AG10803 (cell line): ENCODE data around the gene LCN15.

Experiments
- DNase-seq: peaks from one replicate; pipeline ENCODE4 v3.0.0; 2010; ENCODE audit warnings: low read depth
- H3K4me3 ChIP-seq: 2 replicates; pipeline ENCODE4 v1.5.1; 2011; ENCODE audit warnings: mild to moderate bottlenecking, low read length, control low read depth
- TF ChIP-seq, protein P1 (sequence below): conservative IDR thresholded peaks from 2 replicates; pipeline ENCODE4 v1.5.1; 2011; ENCODE audit warnings: mild to moderate bottlenecking, low read length, control low read depth, inconsistent platforms

The LCN15 gene

DNA sequence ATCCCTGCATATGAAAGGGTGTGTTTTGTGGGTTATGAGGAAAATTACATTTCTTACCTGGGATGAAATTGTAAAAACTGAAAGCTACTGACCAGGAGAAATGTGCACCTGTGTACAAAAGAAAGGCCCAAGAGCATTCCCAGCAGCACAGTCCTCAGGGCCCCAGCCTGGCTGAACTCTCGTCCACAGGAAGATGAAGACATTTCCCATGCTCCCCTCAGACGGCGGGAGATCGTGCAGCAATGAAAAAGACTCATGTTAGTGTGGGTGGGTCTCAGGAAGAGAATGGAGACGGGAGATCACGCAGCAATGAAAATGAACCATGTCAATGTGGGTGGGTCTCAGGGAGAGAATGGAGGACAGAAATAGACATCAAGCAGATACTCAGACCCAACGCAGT lies 12.6 kb upstream of the LCN15 start:
- no peak for DNase-seq
- TF ChIP-seq, protein P1, sequence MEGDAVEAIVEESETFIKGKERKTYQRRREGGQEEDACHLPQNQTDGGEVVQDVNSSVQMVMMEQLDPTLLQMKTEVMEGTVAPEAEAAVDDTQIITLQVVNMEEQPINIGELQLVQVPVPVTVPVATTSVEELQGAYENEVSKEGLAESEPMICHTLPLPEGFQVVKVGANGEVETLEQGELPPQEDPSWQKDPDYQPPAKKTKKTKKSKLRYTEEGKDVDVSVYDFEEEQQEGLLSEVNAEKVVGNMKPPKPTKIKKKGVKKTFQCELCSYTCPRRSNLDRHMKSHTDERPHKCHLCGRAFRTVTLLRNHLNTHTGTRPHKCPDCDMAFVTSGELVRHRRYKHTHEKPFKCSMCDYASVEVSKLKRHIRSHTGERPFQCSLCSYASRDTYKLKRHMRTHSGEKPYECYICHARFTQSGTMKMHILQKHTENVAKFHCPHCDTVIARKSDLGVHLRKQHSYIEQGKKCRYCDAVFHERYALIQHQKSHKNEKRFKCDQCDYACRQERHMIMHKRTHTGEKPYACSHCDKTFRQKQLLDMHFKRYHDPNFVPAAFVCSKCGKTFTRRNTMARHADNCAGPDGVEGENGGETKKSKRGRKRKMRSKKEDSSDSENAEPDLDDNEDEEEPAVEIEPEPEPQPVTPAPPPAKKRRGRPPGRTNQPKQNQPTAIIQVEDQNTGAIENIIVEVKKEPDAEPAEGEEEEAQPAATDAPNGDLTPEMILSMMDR = no peak
- H3K4me3 ChIP-seq = no peak overlapping the region

- TF ChIP-seq, protein P1 = no peak
- no peak for DNase-seq
- H3K4me3 ChIP-seq = no peak overlapping the region
Measured at GRCh38 chr9:136775191-136775590, 10.9 kb upstream of the LCN15 start.

DNA sequence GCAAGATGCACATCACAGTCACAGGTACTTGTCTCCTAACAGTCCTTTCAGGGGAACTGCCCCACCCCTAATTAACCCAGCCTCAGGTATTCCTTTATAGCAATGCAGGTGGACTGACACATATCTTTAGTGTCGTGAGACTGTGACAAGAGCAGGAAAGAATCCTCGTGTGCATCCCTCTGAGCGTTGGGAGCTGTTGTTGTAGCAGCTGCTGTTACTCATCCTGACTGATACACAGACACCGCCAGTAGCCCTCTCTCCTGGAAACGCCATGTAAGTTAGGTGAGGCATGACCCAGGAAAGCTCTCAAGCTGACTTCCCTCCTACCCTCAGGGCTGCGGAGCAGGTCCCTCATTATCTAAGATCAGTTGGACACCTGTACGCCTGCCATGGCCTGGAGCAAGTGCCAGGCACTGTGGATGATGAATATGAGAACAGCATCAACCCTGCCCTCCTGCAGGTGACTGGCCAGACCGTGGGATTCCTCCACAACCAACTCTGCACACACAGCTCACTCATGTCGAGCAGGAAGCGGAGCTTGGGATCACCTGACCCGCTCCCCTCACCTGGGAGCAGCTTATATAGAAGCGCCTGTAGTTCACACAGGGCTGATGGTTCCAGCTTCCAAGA lies 10.2 kb upstream of the LCN15 start:
- TF ChIP-seq, protein P1 = no peak

GRCh38 chr9:136773386-136774044 lies 9.2 kb upstream of the LCN15 start:
- DNase-seq = no peak
- TF ChIP-seq, protein P1 = no peak
- no peak overlapping the region for H3K4me3 ChIP-seq

More for the DNA sequence above, 10.2 kb upstream of the LCN15 start:
- no peak overlapping the region for H3K4me3 ChIP-seq
- DNase-seq = no peak

DNA sequence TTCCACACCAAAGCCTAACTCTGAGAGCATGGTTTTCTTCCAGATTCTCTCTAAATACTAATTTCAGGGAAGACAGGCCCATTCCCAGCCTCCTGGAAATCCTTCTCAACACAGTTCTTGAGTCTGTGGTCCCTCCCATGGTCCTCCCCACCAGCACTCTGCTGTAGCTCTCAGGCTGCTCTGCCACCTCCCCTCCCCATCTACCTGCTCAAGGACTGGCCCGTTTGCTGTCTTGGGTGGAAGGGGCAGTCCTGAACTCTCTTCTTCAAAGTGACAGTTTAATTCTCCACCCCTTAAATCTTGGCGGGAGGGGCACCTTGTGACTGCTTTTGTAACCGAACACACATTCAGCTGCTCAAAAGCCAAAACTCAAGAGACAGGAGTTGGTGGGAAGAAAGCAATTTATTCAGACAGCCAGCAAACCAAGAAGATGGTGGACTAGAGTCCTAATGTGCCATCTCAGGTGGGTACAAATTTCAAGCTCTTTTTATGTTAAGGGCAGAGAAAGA lies 7.6 kb upstream of the LCN15 start:
- TF ChIP-seq, protein P1 = no peak
- no peak overlapping the region for H3K4me3 ChIP-seq
- no peak for DNase-seq

- H3K4me3 ChIP-seq = no peak overlapping the region
Measured at GRCh38 chr9:136769710-136770191, 5.4 kb upstream of the LCN15 start.

More at GRCh38 chr9:136769710-136770191, 5.4 kb upstream of the LCN15 start:
- TF ChIP-seq, protein P1 = peak; percentile 44
- no peak for DNase-seq
